GM12878 (cell line): ENCODE data around the gene ZBED2. TPM values are rescaled to one million over a fixed set of nuclear protein-coding genes. Genes with fewer than 3 reads are reported as not detected.

ENCODE experiments used
- ATAC-seq: fragments of 200-7000 bp; cut with Tn5 transposase; 3 replicates; pipeline ENCODE4 v1.9.1; 2020; ENCODE audit warnings: mild to moderate bottlenecking, moderate library complexity
- BruUV-seq: library from RNA; stranded (reverse); fragments of 400-500 nt; replicated peaks from 2 replicates; lab custom pipeline; 2021; lab: Mats Ljungman, UMichigan
- CTCF ChIA-PET: fragments of 300-600 bp; sonication (Branson Sonifier 250); formaldehyde crosslinking; extraction: SDS; loops from one replicate; lab custom pipeline; 2021; ENCODE audit warnings: inconsistent platforms; lab: Yijun Ruan, JAX
- POLR2A ChIA-PET: fragments of 350-600 bp; formaldehyde crosslinking; extraction: SDS; loops from one replicate; lab custom pipeline; 2021; ENCODE audit warnings: inconsistent platforms; lab: Charles Lee
- RAD21 ChIA-PET: fragments of 300-600 bp; sonication (Branson Sonifier 250); formaldehyde crosslinking; loops from one replicate; lab custom pipeline; 2023; ENCODE audit warnings: antibody characterized with exemption; ENCODE audit not compliant: unreplicated experiment; lab: Charles Lee
- SMC1A ChIA-PET: fragments of 300-600 bp; sonication (Branson Sonifier 250); formaldehyde crosslinking; loops from one replicate; lab custom pipeline; 2023; ENCODE audit not compliant: unreplicated experiment, uncharacterized antibody; lab: Charles Lee
- DNase-seq: peaks from one replicate; pipeline ENCODE4 v3.0.0-alpha.2; 2011; ENCODE audit warnings: low read depth, low spot score
- FAIRE-seq: peaks from 3 replicates; lab custom pipeline; 2011; peaks lifted over from hg19 to GRCh38; lab: Jason Lieb, UNC
- H2AFZ ChIP-seq: 2 replicates; pipeline ENCODE4 v1.6.0; 2011; ENCODE audit warnings: low read depth, low read length, control low read depth; ENCODE audit not compliant: control insufficient read depth
- H3K27ac ChIP-seq: 2 replicates; pipeline ENCODE4 v1.5.1; 2011; ENCODE audit warnings: control low read depth; ENCODE audit not compliant: control insufficient read depth, insufficient read depth
- H3K27me3 ChIP-seq, 2 experiments: replicated peaks in 1 of 2; 2 replicates each; pipeline versions ENCODE4 v1.6.0 to v1.6.1; 2011; ENCODE audit warnings: low read length in 1 of 2; ENCODE audit not compliant: control insufficient read depth in 2 of 2, insufficient read depth in 2 of 2
- H3K36me3 ChIP-seq, 2 experiments: 2 replicates each; pipeline ENCODE4 v1.5.1; 2011; ENCODE audit warnings: low read length in 1 of 2; ENCODE audit not compliant: control insufficient read depth in 2 of 2, insufficient read depth in 2 of 2
- H3K4me1 ChIP-seq: 2 replicates; pipeline ENCODE4 v1.6.1; 2011; ENCODE audit warnings: mild to moderate bottlenecking, low read length, moderate library complexity, mixed read lengths; ENCODE audit not compliant: control insufficient read depth, insufficient read depth
- H3K4me2 ChIP-seq: 2 replicates; pipeline ENCODE4 v1.6.0; 2011; ENCODE audit warnings: control low read depth; ENCODE audit not compliant: control insufficient read depth, insufficient read depth
- H3K4me3 ChIP-seq: fragments of 200-600 bp; sonication (generic); 2 replicates; pipeline ENCODE4 v1.5.1; 2016
- H3K79me2 ChIP-seq: 2 replicates; pipeline ENCODE4 v1.6.0; 2011; ENCODE audit warnings: low read length; ENCODE audit not compliant: control insufficient read depth, insufficient read depth
- H3K9ac ChIP-seq: 2 replicates; pipeline ENCODE4 v1.8.0; 2011; ENCODE audit warnings: low read length, control low read depth, mixed read lengths; ENCODE audit not compliant: control insufficient read depth, insufficient read depth
- H3K9me3 ChIP-seq: replicated peaks from 3 replicates; pipeline ENCODE4 v1.5.1; 2011; ENCODE audit warnings: mild to moderate bottlenecking, low read length; ENCODE audit not compliant: control insufficient read depth, insufficient read depth
- H4K20me1 ChIP-seq: 2 replicates; pipeline ENCODE4 v1.6.0; 2011; ENCODE audit not compliant: control insufficient read depth, insufficient read depth
- CHD1 ChIP-seq: IDR thresholded peaks from 2 replicates; pipeline ENCODE4 v1.6.1; 2012; ENCODE audit warnings: low read depth, low read length, improper control_type of control experiment
- ESRRA ChIP-seq: IDR thresholded peaks from 2 replicates; pipeline ENCODE4 v1.6.1; 2012; ENCODE audit warnings: mild to moderate bottlenecking, low read length, improper control_type of control experiment
- JUNB ChIP-seq: IDR thresholded peaks from 2 replicates; pipeline ENCODE4 v1.6.1; 2016; ENCODE audit warnings: antibody characterized with exemption, mild to moderate bottlenecking
- NFIC ChIP-seq: IDR thresholded peaks from 2 replicates; pipeline ENCODE4 v1.6.1; 2012; ENCODE audit warnings: low read depth, mild to moderate bottlenecking, inconsistent platforms, low read length, moderate library complexity
- SPI1 ChIP-seq: IDR thresholded peaks from 2 replicates; pipeline ENCODE4 v1.6.1; 2011; ENCODE audit warnings: low read depth, mild to moderate bottlenecking, low read length, moderate library complexity, borderline replicate concordance; ENCODE audit not compliant: insufficient read depth
- TBL1XR1 ChIP-seq: IDR thresholded peaks from 2 replicates; pipeline ENCODE4 v1.6.1; 2012; ENCODE audit warnings: low read depth, low read length, improper control_type of control experiment
- ZBED1 ChIP-seq: IDR thresholded peaks from 2 replicates; pipeline ENCODE4 v1.6.1; 2016; ENCODE audit warnings: borderline replicate concordance
- ZNF622 ChIP-seq: fragments of 450-650 bp; IDR thresholded peaks from 2 replicates; pipeline ENCODE4 v1.6.1; 2017; ENCODE audit warnings: mild to moderate bottlenecking, inconsistent platforms
- WGBS: methylation state at CpG from one replicate; pipeline ENCODE4 v1.1.6; 2016; ENCODE audit warnings: low lambda C conversion rate; ENCODE audit not compliant: insufficient replicate concordance, insufficient coverage; ENCODE audit errors: missing lambda C conversion rate; 5-methylcytosine and 5-hydroxymethylcytosine counted together
- in situ Hi-C: fragments of 300-500 bp; cut with MboI; formaldehyde crosslinking; loops from 9 replicates; pipeline ENCODE4 v1.14.3; 2018; ENCODE audit warnings: mixed read lengths
- intact Hi-C: fragments of 100-400 bp; cut with micrococcal nuclease; formaldehyde crosslinking; loops from one replicate; pipeline ENCODE4 v1.14.2; 2022; ENCODE audit not compliant: unreplicated experiment
- polyA plus RNA-seq, 11 experiments: library from polyadenylated mRNA; depleted of rRNA in 4 of 11; unstranded in 6 of 11; stranded (reverse) in 5 of 11; fragments of >200 nt; fragmentation: Nextera tagmentation in 4 of 11; fragmentation: Illumina TruSeq in 1 of 11; extraction: Ambion mirVana in 4 of 11; extraction: Trizol in 1 of 11; gene quantifications; 1 replicate in 1 of 11; 2 replicates in 10 of 11; pipeline versions ENCODE4 v1.2.1 to v1.2.3, GENCODE V29; 2011 to 2016; ENCODE audit warnings: inconsistent platforms in 2 of 11, missing spikeins in 2 of 11, low read depth in 1 of 11
- total RNA-seq, 4 experiments: library from RNA; depleted of rRNA in 3 of 4; stranded (reverse); fragments of >200 nt in 3 of 4; fragmentation: Illumina TruSeq in 1 of 4; extraction: Trizol in 1 of 4; gene quantifications; 2 replicates each; pipeline versions ENCODE4 v1.2.1 to v1.2.3, GENCODE V29; 2013 to 2021
- TF ChIP-seq, protein P1 (sequence below): fragments of 450-650 bp; IDR thresholded peaks from 2 replicates; pipeline ENCODE4 v1.6.1; 2016; ENCODE audit warnings: mild to moderate bottlenecking
- TF ChIP-seq, protein P2 (sequence below): fragments of 450-650 bp; IDR thresholded peaks from 2 replicates; pipeline ENCODE4 v1.6.1; 2018; ENCODE audit warnings: borderline replicate concordance, mild to moderate bottlenecking; ENCODE audit not compliant: partially characterized antibody
- TF ChIP-seq, protein P3 (sequence below): fragments of 450-650 bp; IDR thresholded peaks from 2 replicates; pipeline ENCODE4 v1.6.1; 2017; ENCODE audit warnings: mild to moderate bottlenecking, low read depth, inconsistent platforms; ENCODE audit not compliant: poor library complexity, severe bottlenecking

The ZBED2 gene
- total and polyA plus RNA-seq, 10 of the 15 experiments (the other 5 are each of a cell fraction or from before 2014, with no cell fraction given) = 0.02 to 0.24 (median 0.08) TPM; not detected in 3

DNA sequence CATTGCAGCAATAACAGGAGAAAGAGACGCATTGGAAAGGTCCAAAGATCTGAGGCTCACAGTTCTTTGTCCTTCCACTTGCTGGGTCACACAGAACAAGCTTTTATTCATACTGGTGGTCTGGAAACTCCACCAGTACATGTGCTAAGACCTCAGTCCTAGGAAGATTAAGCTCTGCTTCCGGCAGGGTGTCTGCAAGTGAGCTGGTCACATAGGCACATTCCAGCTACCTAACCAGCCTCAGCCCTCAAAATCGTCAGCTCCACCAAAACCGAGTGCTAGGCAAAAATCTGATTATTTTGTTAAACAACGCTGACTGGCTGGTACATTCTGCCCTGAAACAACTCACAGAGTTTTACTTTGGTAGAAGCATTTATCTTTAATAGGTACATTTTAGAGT is 2.2 kb downstream of the ZBED2 start:
- Histone ChIP-seq H3K4me3 (no peak overlapping the region), H3K9ac (no peak overlapping the region), H3K36me3 (no peaks in the 10 kb centered on the region), H3K4me1 (no peaks in the 10 kb centered on the region), H2AFZ (no peak overlapping the region), H3K27me3 (no peaks in the 10 kb centered on the region), H3K27ac (no peak overlapping the region), H3K4me2 (no peak overlapping the region), H4K20me1 (no peaks in the 10 kb centered on the region), H3K9me3 (no peaks in the 10 kb centered on the region), H3K79me2 (no peaks in the 10 kb centered on the region)
- 58% methylated on average over 5 of the region's 5 CpGs for WGBS
- TF ChIP-seq NFIC (no peak), ESRRA (no peak), CHD1 (no peak), JUNB (no peak), ZNF622 (no peak), TBL1XR1 (no peak), ZBED1 (no peak), SPI1 (no peak)
- TF ChIP-seq, protein P1, sequence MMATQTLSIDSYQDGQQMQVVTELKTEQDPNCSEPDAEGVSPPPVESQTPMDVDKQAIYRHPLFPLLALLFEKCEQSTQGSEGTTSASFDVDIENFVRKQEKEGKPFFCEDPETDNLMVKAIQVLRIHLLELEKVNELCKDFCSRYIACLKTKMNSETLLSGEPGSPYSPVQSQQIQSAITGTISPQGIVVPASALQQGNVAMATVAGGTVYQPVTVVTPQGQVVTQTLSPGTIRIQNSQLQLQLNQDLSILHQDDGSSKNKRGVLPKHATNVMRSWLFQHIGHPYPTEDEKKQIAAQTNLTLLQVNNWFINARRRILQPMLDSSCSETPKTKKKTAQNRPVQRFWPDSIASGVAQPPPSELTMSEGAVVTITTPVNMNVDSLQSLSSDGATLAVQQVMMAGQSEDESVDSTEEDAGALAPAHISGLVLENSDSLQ = no peak
- TF ChIP-seq, protein P2, sequence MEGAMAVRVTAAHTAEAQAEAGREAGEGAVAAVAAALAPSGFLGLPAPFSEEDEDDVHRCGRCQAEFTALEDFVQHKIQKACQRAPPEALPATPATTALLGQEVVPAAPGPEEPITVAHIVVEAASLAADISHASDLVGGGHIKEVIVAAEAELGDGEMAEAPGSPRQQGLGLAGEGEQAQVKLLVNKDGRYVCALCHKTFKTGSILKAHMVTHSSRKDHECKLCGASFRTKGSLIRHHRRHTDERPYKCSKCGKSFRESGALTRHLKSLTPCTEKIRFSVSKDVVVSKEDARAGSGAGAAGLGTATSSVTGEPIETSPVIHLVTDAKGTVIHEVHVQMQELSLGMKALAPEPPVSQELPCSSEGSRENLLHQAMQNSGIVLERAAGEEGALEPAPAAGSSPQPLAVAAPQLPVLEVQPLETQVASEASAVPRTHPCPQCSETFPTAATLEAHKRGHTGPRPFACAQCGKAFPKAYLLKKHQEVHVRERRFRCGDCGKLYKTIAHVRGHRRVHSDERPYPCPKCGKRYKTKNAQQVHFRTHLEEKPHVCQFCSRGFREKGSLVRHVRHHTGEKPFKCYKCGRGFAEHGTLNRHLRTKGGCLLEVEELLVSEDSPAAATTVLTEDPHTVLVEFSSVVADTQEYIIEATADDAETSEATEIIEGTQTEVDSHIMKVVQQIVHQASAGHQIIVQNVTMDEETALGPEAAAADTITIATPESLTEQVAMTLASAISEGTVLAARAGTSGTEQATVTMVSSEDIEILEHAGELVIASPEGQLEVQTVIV = no peak
- TF ChIP-seq, protein P3, sequence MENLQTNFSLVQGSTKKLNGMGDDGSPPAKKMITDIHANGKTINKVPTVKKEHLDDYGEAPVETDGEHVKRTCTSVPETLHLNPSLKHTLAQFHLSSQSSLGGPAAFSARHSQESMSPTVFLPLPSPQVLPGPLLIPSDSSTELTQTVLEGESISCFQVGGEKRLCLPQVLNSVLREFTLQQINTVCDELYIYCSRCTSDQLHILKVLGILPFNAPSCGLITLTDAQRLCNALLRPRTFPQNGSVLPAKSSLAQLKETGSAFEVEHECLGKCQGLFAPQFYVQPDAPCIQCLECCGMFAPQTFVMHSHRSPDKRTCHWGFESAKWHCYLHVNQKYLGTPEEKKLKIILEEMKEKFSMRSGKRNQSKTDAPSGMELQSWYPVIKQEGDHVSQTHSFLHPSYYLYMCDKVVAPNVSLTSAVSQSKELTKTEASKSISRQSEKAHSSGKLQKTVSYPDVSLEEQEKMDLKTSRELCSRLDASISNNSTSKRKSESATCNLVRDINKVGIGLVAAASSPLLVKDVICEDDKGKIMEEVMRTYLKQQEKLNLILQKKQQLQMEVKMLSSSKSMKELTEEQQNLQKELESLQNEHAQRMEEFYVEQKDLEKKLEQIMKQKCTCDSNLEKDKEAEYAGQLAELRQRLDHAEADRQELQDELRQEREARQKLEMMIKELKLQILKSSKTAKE = no peak
- ChIA-PET SMC1A (interaction anchor here (0.7 to 0.9 kb wide), 2 partner anchors 15 to 33 kb away, joined by 3 to 6 read pairs; no protein-coding TSS in a partner anchor), CTCF (interaction anchor here (1.0 to 2.9 kb wide), 3 partner anchors 23 to 99 kb away, joined by 3 to 12 read pairs (median 5); no protein-coding TSS in a partner anchor), RAD21 (no interaction called here), POLR2A (no interaction called here)
- ATAC-seq (no peak), FAIRE-seq (no peak), DNase-seq (no peak)
- intact Hi-C loops (no loop called here), in situ Hi-C loops (no loop called here)
- BruUV-seq = no TSS peak
